HG03064 (cell line): Measurements from ENCODE around the gene BUB1B.

Source experiments
- ATAC-seq: cut with Tn5 transposase; IDR thresholded peaks from one replicate; pipeline ENCODE4 v1.9.1; 2021; ENCODE audit warnings: low read depth; ENCODE audit not compliant: unreplicated experiment

BUB1B gene

DNA sequence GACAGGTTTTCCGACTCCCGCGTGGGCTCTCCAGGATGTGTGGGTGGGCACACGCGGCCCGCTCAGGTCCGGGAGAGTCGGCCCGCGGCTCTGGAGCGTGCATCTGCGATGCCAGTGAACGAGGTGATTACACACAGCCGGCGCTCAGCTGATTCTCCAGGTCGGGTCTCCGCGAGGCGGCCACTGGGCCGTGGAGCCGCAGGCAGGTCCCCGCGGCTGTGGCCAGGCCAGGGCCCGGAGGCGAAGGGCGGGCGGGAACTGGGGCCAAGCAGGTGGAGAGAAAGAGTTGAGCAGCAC, 91.2 kb downstream of the BUB1B start:
- ATAC-seq, result no peak

DNA sequence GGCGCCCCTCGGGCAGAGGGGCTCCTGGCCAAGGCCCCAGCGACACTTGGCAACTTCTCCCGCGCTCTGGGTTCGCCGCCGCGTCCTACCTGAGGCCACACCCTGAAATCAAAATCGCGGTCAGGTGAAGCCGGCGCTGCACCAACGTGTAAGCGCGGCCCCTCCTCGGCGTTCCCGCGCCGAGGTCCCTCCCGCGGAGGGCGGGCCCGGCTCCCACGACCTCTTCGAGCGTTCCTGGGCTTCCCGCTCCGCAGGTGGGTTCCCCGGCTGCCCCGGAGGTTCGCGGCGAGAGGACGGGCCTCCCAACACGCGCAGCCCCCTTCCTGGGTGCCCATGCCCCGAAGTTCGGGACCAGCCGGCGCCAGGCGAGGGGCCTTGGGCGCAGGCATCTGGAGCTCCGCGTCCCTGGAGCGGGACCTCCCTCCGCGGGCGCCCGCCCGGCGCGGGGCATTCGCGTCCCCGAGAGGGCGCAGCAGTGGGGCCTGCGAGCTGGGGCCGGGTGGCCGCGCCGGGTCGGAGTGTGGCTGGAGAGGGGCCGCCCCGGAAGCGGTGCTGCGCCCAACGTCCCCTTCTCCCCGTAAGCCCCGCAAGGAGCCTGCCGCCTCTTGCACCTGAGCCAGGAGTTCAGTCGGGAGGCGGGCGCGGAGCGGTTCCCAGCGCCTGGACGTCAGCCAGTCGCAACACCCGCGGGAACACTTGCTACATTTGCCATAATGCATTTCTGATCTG, 91.7 kb downstream of the BUB1B start:
- ATAC-seq, result no peak

DNA sequence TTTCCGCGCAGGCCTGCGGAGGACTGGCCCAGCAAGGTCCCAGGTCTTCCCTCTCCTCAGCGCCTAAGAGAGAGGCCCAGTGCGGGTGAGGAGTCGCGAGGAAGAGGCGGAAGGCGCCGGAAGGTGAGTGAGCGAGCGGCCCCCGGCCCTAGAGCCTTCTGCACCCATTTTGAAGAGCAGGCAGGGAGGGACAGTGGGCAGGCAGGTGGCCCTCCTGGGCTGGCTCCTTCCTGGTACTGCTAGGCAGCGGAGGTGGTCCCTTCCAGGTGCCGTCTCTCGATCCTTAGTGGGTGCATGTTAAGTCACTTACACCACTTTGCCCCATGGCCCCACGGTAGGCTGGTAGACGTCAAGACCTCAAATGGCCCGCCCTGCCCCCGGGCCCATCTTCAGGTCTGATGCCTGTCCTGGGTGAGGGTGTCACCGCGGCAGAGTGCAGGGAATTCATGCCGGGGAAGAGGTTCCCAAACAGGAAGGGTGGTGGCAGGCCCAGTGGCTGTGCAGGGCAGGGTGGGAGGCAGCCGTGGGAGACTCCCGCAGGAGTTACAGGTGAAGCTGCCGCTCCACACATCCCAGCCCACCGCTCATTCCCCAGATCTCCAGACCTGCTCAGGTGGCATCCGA, 92.4 kb downstream of the BUB1B start:
- no peak for ATAC-seq

DNA sequence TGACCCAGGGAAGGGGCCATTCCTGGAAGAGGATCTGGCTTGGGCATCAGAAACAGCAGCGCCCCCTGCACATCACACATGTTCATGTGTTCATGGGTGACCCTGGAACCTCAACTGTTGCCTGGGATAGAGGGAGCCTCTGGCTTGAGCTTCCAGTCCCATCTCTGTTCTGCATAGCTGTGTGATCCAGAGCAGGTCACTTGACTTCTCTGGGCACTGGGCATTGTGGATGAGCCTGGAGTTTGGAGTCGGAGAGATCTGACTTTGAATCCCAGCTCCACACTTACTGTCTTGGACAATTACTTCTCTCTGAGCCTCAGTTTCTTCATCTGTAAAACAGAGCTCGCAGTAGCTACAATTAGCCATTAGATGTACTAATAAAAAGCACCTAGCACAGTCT, 93.6 kb downstream of the BUB1B start:
- ATAC-seq, result no peak

DNA sequence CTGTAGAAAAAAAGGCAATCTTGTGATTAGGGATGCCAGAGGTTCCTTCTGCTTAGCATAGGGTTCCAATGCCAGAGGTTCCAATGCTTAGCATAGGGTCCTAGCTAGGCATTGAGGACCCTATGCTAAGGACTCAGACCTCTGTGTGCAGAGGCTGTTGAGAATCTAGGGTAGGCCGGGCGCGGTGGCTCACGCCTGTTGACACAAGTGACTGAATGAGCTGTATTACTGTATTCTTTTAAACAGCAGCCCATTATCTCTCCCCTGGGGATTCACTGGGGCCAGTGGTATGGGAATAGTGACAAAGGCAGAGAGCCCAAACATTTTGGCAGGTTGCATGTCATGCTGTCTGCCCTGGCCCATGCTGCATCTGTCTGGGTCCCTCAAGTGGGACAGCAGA, 94.2 kb downstream of the BUB1B start:
- no peak for ATAC-seq

DNA sequence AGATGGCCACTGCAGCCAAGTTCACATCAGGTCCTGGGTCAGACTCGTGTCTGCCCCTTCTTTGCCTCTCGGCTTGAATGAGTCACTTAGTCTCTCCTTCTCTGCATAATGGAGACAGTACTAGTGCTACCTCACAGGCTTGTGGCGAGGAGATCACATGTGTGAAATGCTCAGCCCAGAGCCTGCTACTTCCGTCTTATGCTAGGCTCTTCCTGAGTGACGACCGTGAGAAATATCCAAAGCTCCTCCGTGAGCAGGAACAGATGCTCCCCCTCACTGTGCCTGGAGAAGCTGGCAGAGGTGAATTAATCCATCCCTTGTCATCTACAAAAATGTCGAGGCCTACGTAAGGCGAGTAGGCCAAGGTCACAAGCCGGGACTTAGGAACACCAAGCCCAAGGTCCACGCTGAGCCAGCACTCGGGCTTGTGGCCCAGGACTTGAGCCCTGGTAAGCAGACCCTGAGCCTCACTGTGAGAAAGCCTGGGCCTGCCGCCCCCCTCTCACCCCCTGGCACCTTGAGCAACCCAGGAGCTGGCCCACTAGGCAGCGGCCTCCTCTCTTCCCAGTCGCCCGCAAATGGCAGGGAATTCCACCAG, 95.9 kb downstream of the BUB1B start:
- no peak for ATAC-seq

DNA sequence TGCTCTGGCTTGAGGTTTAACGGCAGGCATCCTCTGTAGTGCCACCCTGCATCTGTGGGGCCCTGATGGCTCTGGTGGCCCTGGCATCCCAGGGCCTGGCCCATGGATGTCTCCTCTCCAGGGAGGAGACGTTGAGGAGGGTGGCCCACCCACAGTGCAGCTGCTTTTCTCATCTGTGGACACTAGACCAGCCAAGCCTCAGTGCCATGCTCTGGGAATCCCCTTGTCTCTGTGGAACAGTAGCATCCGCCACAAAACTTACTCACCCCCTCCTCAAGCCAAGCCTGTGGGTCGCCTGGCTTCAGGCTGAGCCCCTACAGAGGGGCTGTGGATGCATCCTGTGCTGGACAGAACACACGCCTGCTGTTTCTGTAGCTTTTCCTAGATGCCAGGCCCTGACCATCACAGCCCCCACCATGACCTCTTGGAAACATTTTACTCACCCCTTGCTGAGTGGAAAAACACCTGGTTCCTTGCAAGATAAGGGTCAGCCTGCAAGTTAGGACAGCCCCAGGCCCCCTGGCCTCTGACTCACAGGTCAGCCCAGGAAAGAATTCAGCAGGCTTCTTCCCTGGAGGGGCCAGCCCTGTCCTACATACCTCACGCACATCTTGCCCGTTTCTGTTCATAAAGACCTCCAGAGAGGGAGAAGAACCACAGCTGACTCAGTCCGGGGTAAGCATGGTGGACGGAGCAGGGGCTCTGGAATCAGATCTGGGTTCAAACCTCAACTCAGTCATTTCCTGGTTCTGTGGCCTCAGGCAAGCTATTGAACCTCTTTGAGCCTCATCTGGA, 97.0 kb downstream of the BUB1B start:
- no peak for ATAC-seq

DNA sequence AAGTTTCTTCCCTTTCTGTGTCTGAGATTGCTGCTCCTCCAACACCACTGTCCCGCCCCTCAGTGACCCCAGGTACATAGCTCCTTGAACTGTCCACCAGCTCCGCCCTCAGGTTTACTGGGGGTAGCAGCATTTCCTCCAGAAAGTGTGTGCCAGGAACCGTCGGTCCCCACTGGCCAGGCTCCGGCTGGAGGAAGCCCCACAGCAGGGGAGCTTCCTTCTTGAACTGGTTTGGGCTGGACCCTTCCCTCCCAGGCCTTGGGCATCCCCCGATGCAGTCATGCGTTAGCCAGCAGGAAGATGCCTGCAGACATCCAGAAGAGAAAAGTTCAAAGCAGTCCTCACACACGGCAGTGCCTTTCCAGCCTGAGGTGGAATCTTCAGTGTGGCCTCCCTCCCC, 97.7 kb downstream of the BUB1B start:
- no peak for ATAC-seq

DNA sequence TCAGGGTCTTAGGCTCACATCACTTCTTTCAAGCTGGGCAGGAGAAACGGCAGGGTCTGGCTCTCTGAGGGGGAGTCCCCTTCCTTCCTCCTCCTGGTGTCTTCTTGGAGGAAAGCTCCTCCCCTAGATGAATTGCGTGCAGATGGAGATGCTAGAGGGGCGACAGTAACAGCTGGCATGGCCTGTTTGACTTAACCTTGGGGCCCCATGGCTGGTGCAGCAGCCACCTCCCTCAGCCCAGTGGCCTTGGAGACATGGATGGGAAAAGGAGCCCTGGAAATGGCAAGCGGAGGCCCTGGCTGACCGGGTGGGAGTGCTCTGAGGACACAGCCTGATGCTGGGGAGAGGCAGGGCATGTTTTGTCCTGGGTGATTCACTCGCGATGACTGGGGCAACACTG, 98.2 kb downstream of the BUB1B start:
- no peak for ATAC-seq

DNA sequence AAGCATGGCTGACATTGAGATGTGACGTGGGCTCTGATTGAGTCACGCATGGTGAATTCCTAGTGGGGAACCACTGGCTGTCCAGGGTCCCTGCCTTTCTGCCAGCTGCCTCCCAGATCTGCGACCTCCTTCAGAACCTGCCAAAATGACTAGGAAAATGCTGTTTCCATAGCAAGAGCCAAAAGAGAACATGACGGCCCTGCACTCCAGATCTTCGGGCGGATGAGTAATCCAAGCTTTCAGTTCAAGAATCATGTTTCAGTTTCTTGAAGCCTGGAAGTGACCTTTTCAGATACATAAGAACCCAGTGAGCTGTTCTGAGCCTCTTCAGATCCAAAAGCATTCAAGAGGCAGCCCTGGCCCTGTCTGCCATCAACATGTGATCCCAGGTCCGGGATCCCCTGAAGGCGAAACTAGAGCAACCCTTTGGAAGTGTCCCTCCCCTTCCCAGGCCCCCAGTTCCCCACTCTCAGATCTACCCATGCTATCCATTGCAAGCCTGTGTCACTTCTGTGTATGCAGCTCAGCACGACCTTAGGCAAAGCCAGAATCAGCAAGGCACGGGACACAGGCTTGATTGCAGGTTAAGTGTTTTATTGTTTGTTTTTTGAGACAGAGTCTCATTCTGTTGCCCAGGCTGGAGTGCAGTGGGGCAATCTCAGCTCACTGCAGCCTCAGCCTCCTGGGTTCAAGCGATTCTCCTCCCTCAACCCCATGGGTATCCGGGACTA, 102.3 kb downstream of the BUB1B start:
- no peak for ATAC-seq

DNA sequence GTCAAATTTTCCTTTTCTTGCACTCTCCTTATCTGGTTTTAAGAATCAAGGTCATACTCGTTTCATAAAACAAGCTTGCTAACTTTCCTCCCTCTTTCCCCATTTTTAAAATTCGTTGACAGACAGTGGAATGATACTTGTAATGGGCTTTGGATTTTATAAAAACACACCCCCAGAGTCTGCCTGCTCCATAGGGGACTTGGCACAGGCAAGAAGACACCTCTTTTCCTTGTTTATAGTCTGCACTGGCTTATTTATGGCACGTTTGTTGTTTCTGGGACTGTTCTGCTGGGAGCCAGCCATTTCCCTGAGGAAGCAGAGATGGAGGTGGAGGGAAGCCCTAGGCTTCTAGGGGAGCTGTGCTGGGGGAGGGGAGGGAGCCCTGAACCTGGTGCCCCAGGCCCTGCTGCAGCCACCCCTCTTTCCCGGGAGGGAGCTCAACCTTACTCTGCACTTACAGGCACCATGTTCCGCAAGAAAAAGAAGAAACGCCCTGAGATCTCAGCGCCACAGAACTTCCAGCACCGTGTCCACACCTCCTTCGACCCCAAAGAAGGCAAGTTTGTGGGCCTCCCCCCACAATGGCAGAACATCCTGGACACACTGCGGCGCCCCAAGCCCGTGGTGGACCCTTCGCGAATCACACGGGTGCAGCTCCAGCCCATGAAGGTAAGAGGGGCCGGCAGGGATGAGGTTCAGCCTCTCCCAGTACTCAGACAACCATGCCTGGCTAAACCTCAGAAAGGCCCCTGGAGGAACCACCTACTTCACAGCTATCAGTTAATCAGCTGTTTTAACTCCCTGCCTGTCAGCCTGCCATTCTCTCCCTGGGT, 103.7 kb downstream of the BUB1B start:
- no peak for ATAC-seq

DNA sequence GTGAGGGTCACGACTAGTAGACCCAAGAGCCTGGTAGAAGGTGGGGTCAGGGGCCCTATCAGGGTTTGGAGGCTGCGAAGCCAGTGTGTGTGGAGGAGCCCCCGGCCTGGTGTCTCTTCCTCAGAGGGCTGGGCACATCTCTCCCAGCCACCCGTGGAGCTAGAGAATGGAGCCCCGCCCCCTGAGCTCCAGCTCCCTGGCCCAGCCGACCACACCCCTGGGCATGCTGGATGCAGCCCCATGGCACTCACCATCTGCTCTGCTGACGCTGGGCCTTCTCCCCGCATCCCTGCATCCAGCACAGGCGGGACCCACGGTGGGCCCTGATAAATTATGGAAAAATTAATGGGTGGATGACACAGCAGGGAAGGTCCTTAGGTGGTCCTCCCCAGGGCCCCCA, 104.5 kb downstream of the BUB1B start:
- no peak for ATAC-seq

DNA sequence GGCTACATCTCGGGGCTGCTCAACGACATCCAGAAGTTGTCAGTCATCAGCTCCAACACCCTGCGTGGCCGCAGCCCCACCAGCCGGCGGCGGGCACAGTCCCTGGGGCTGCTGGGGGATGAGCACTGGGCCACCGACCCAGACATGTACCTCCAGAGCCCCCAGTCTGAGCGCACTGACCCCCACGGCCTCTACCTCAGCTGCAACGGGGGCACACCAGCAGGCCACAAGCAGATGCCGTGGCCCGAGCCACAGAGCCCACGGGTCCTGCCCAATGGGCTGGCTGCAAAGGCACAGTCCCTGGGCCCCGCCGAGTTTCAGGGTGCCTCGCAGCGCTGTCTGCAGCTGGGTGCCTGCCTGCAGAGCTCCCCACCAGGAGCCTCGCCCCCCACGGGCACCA, 105.0 kb downstream of the BUB1B start:
- no peak for ATAC-seq

DNA sequence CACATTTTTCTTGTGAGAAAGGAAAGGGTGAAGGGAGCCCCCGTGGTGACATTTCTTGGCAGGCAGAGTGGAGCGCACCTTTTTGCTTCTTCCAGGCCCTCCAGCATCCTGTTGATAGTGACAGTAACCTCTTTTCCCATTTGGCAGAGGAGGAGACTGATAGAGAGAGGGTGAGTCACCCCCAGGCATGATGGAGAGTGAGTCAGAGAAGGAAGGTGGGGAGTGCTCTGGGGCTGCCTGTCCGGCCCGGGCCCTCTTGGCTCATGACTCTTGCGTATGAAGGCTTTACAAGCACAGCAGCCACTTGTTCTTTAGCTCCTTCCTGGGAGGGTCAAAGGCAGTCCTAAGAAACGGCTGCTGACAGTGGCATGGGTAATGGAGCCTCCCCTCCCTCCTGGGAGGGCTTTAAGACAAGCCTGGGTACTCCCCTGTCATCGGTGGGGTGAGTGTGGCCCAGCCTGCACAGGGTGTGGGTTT, 106.0 kb downstream of the BUB1B start:
- ATAC-seq, result no peak

DNA sequence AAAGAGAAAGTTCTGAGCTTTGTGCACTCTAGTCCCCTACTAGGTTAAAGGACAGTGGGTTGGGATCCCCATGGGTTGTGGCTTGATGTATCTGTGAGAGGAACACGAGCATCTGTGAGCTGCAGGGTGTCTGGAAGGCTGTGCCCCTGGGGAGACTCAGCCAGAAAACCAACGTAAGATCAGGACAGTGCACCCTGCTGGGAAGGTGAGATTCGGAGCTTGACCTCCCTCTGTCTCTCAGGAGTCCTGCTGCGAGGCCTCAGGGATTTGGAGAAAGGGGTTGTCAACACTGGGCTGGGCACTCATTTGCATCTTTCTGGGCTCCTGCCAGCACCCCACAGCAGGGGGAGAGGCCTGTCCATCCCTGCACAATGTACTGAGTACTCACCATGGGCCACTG, 106.8 kb downstream of the BUB1B start:
- ATAC-seq, result no peak

DNA sequence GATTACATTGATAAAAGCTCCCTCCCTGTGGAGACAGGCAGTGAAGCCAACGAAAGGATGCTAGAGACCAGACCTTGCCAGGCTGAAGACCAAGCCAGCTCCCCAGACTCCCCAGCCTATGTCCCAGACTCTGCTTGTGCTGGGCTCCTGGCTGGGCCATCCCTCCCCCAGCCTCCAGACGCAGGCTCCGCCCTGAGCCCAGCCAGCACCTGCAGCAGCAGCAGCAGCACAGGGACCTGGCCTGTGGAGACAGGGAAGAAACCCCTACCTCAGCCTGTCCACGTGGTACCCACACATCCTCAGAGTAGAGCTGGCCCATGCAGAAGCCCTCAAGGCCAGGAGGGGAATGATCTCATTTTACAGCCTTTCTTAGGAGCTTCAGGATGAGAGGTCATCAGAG, 108.7 kb downstream of the BUB1B start:
- ATAC-seq, result no peak

DNA sequence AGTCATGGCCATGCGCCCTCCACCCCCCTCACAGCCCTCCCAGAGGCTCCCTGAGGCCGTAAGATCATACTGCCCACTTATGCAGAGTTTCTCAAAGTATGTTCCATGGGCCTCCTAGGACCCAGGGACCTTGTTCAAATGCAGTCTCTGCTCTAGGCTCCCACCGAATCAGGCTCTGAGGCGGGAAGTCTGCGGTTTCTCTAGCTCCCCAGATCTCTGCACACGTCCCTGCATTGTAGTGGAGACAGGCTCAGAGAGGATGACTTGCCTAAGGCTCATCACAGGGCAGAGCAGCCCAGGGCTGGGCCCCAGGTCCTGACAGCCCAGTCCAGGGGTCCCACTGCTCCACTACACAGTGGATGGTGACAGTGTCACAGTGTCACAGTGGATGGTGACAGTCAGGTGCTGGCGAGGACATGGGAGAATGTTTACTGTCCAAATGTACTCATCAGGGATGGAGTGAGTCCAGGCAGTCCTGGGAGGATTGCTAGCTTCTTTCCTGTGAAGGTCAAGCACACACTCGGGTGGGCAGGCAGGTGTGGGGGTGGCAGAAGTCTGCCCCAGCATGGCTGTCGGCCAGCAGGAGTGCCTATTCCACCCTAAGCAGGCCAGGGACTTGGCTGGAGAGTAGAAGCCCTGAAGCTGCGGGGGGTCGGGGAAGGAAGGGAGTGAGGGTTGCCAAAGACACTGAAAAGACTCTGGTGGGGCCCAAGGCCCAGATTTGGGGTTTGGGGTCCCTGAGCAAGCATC, 109.6 kb downstream of the BUB1B start:
- no peak for ATAC-seq
